ENCODE measurements around the gene LUC7L.
"Not testable (repeated sequence)": the region's sequence is repeated elsewhere in the genome, so short reads cannot be mapped to it uniquely, and the experiment has no call there.

The LUC7L gene

DNA sequence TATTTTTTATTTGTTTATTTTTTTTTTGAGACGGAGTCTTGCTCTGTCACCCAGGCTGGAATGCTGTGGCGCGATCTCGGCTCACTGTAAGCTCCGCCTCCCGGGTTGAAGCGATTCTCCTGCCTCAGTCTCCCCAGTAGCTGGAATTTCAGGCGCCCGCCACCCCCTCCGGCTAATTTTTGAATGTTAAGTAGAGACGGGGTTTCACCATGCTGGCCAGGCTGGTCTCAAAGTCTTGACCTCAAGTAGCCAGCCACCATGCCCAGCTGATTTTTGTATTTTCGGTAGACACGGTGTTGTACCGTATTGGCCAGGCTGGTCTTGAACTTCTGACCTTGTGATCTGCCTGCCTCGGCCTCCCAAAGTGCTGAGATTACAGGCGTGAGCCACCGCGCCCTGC, 1.1 kb upstream of the LUC7L start:
- DNase-seq (ENCODE audit: low read depth in 2 of 2, low spot score in 1 of 2): not testable (repeated sequence)

DNA sequence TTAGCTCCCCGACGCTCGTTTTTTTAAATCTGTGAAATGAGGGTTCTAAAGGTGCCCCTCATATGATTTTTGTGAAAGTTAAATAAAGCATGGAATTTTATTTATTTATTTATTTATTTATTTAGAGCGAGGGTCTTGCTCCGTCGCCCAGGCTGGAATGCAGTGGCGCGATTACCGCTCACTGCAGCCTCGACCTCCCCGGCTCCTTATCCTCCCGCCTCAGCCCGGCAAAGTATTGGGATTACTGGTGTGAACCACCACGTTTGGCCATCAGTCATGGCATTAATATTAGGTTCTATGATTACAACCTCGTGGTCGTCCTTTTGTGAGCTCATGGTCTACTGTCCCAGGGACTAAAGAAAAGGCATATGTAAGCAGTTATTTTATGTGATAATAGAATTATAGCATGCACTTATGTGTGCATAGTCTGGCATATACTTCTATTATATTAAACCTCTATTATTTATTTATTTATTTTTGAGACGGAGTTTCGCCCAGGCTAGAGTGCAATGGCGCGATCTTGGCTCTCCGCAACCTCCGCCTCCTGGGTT, 557 bp upstream of the LUC7L start:
- DNase-seq (ENCODE audit: low read depth in 2 of 2, low spot score in 1 of 2): no peak

DNA sequence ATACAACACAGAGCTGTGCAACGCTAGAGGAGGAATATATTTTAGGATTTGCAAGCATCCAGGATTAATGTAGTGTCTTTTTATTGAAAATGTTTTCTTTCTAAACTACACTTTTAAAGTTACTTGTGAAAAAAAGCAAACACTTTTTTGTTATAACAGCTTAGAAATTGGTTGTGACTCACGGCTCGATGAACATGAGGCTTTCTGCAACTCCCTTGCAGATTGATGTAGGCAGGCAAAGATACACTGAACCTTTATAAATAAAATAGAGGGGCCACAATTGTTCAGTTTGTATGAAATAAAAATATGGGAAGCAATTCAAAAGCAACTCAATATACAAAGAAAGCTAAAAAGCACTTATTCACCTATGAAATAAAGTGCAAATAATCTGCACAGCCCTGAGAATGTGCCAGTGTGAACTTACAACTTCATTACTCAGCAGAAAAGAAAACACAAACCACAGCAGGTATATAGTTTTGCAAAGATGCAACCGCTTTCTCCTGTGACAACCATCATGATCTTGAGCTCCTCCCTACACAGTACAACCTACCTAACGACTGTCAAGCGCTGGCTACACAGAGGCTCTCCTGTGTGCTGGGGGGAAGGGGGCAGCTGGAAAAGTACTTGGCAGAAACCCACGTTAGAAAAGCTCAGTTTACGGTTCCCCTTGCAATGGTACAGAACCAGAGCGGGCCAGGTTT, 948 bp downstream of the LUC7L start:
- DNase-seq (ENCODE audit: low read depth in 2 of 2, low spot score in 1 of 2): no peak

DNA sequence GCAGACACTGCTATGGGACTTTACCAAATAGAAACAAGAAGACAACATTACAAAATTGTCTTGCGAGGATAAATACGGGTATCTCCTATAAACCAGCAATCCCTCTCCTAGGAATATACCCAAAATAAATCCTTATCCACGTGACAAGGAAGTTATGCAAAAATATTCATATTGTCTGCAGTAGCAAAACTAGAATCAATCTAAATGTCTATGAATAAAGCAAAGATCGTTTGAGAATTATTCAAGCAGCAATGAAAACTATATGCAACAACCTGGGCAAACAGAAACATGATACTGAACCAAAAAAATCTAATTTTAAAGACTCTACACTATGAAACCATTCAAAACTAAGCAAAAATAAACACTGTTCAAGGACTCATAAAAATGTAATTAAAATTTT, 9.2 kb downstream of the LUC7L start:
- DNase-seq (ENCODE audit: low read depth in 2 of 2, low spot score in 1 of 2): no peak

- DNase-seq (ENCODE audit: low read depth in 2 of 2, low spot score in 1 of 2): no peak
Observed at GRCh38 chr16:212999-213398, 16.2 kb downstream of the LUC7L start.

DNA sequence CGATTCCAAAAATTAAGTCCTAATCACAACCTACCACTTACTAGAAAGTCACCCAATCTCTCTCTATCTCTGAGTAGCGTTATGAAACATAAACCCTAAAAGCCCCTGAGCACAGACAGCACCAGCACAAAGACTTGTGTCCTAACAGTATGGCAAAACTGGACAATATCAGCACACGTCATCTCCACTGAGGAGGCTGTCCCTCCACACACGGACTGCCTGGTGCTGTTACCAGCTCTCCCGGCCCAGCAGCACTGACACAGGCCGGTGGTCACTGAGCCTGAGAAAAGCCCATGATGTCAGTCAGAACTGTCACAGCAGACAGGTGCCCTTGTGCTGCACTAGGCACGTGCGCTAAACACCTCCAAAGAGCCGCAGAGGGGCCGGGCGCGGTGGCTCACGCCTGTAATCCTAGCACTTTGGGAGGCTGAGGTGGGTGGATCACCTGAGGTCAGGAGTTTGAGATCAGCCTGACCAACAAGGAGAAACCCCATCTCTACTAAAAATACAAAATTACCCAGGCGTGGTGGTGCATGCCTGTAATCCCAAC, 17.5 kb downstream of the LUC7L start:
- DNase-seq (ENCODE audit: low read depth in 2 of 2, low spot score in 1 of 2): not testable (repeated sequence)

- DNase-seq (ENCODE audit: low read depth in 2 of 2, low spot score in 1 of 2): not testable (repeated sequence)
Observed at GRCh38 chr16:209359-209758, 19.9 kb downstream of the LUC7L start.

DNA sequence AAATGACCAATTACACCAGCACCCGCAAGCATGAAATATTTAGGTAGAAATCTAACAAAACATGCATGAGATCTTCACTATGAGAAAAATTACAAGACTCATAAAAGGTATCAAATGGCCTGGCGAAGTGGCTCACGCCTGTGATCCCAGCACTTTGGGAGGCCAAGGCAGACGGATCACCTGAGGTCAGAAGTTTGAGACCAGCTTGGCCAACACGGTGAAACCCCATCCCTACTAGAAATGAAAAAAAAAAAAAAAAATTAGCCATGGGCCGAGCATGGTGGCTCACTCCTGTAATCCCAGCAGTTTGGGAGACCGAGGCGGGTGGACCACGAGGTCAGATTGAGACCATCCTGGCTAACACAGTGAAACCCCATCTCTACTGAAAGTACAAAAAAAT, 25.2 kb downstream of the LUC7L start:
- DNase-seq (ENCODE audit: low read depth in 2 of 2, low spot score in 1 of 2): not testable (repeated sequence)

DNA sequence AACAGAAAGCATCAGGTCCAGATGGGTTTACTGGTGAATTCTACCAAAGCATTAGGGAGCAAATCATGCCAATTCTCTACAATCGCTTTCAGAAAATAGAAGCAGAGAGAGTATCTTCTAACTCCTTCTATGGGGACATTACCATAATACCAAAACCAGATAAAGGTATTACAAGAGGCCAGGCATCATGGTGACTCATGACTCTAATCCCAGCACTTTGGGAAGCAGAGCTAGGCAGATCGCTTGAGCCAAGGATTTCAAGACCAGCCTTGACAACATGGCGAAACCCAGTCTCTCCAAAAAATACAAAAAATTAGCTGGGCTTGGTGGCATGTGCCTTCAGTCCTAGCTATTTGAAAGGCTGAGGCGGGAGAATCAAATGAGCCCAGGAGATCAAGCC, 26.0 kb downstream of the LUC7L start:
- no peak for DNase-seq (ENCODE audit: low read depth in 2 of 2, low spot score in 1 of 2)

- no peak for DNase-seq (ENCODE audit: low read depth in 2 of 2, low spot score in 1 of 2)
Observed at GRCh38 chr16:200388-200787, 28.9 kb downstream of the LUC7L start.

GRCh38 chr16:194516-194915, 34.7 kb downstream of the LUC7L start:
- no peak for DNase-seq (ENCODE audit: low read depth in 2 of 2, low spot score in 1 of 2)

DNA sequence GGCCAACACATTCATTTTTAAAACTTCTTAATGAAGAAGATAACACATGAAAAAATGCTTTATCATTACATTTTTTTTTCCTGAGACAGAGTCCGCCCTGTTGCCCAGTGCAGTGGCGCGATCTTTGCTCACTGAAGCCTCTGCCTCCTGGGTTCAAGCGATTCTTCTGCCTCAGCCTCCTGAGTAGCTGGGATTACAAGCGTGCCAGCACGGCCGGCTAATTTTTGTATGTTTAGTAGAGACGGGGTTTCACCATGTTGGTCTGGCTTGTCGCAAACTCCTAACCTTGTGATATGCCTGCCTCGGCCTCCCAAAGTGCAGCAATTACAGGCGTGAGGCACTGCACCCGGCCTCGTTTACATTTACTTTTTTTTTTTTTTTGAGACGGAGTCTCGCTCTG, 35.8 kb downstream of the LUC7L start:
- DNase-seq (ENCODE audit: low read depth in 2 of 2, low spot score in 1 of 2): no peak

DNA sequence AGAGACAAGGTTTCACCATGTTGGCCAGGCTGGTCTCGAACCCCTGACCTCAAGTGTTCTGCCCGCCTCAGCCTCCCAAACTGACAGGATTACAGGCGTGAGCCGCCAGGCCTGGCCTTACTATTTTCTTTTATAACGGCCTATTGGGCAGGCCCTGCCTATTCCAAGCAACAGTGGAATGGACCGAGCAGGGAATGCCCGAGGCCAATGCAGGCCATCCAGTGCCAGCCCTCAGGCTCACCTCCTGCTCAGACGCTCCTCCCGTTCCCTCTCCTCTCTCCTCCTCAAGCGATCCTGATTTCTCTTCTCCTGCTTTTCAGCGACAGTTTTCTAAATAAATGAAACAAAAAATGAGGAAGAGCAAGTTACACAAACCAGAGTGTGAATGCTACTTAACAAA, 36.6 kb downstream of the LUC7L start:
- no peak for DNase-seq (ENCODE audit: low read depth in 2 of 2, low spot score in 1 of 2)

DNA sequence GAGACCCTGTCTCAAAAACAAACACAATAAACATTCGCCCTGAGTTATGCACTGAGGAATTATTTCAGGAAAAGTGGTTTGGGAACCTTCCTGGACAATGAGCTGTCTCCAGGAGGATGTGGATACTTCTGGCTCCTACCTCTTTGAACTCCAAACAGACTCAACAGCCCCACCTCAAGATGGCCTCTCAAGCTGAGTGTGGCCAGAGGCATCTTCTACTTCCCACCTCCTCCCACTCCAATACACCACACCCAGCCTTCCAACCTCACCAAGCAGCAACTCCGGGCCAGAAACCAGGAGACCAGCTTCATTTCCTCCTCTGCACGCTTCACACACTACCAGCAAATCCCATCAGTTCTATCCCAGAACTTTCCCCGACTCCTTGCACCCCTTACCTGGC, 37.4 kb downstream of the LUC7L start:
- DNase-seq (ENCODE audit: low read depth in 2 of 2, low spot score in 1 of 2): no peak

DNA sequence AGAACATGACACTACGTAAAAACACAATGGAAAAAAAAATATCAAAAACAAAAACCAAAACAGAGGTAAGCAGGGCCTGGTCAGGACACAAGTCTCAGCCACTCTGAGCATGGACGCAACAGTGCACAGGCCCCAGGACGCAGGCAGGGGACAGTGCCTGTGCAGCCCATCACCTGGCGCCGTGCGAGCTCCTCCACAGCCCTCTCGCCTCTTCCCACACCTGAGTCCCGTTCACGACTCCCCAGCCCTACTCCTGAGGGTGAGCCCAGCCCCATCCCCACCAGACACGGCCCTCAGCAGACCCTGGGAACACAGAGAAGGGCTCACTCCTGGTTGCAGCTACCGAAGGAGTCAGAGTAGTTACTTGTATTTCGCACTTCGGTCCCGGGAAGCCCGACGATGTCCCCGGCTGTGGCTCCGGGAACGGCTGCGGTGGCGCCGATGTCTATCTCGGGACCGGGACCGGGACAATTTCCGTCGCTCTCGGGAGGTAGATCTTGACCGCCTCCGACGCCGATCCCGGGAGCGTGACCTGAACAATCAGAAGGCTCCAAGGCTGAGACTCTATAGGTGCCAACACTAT, 39.6 kb downstream of the LUC7L start:
- no peak for DNase-seq (ENCODE audit: low read depth in 2 of 2, low spot score in 1 of 2)

DNA sequence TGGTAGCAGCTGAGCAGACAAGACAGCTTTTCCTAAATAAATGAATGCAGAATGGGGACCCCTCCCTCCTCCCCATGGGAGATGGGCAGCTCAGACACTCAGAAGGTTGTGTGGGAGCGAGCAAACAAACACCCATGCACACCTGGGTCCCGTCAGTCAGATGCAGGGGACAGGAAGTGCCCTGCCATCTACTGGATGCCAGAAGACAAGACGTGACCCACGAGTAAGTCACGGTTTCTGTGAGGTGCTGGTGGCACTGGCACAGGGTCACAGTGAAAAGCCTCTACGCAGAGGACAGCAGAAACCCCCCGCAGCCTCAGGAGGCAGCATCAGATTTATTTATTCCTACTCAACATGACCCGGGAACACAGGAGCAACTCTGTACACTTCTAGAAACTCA, 40.6 kb downstream of the LUC7L start:
- DNase-seq (ENCODE audit: low read depth in 2 of 2, low spot score in 1 of 2): no peak

DNA sequence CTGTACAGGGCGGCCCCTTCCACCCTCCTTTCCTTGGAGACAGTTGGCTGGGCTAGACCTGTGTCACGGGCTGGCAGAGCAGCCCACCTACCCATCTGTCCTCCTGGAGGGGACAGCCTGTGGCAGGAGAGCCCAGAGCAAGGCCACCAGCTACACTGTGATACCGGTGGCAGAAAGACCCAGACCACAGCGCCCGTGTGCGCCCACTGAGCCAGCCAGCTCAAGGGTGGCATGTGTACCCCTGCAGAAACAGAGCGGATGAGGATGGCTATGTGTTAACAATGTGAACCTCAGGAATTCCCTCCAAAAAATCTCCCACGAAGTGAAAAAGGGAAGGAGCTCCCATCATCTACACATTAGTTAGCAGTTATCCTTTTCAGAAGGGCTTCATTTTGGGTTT, 41.9 kb downstream of the LUC7L start:
- DNase-seq (ENCODE audit: low read depth in 2 of 2, low spot score in 1 of 2): no peak

- DNase-seq (ENCODE audit: low read depth in 2 of 2, low spot score in 1 of 2): no peak
Observed at GRCh38 chr16:185691-186090, 43.6 kb downstream of the LUC7L start.

- no peak for DNase-seq (ENCODE audit: low read depth in 2 of 2, low spot score in 1 of 2)
Observed at GRCh38 chr16:185213-185612, 44.0 kb downstream of the LUC7L start.

DNA sequence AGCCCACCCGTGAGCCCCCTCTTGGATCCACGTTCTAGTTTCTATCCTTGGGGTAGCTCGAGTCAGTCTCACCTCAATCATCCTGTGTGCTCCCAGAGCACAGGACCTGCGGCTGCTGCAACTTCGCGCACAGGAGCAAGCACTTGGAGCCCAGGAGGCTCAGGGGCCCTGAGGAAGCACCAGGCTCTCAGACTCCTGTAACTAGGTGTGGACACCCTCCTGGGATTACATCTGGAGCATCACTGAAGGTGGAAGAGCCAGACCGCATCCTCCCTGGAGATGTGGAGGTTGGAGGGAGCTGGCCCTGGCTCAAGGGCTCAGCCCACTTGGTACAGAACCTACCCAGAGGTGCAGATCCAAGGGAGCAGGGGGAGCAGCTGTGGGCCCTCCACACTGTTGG, 46.2 kb downstream of the LUC7L start:
- no peak for DNase-seq (ENCODE audit: low read depth in 2 of 2, low spot score in 1 of 2)

DNA sequence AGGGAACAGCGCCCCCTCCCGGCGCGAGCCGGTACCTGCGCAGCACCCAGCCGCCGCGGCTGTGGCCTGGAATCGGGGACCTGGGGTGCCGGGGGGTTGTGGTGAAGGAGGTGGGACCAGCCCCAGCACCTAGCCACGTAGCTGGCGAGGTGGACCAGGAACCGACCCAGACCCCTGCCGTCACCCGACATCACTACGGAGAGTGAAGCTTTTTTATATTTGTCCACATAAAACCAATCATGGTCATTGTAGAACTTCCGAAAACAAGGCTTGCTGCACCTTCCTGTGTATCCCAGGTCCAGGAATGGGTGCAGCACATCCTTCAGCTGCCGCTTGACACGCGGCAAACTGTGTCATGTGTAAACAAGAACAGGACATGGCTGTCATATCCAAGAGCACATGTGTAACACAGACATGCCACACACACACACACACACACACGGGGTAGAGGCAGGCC, 47.7 kb downstream of the LUC7L start:
- peak in 1 of 2 donors; percentile 69 for DNase-seq (ENCODE audit: low read depth in 2 of 2, low spot score in 1 of 2)
